HepG2 (cell line): ENCODE results near the gene JUND. TPM values are rescaled to one million over a fixed set of nuclear protein-coding genes. Genes with fewer than 3 reads are reported as not detected.

Source experiments
- DR1 ChIP-seq: sonication (generic); formaldehyde crosslinking; IDR thresholded peaks from 2 replicates; pipeline ENCODE4 v1.8.0; 2021; ENCODE audit warnings: mild to moderate bottlenecking, missing genetic modification reagents, inconsistent platforms
- ELF4 ChIP-seq: sonication (generic); formaldehyde crosslinking; IDR thresholded peaks from 2 replicates; pipeline ENCODE4 v1.5.0; 2020; ENCODE audit warnings: missing genetic modification reagents, mild to moderate bottlenecking, moderate library complexity, borderline replicate concordance
- JUND ChIP-seq: sonication (generic); formaldehyde crosslinking; IDR thresholded peaks from 2 replicates; pipeline ENCODE4 v1.8.0; 2022; ENCODE audit warnings: mild to moderate bottlenecking, missing genetic modification reagents
- KMT2A ChIP-seq: sonication (generic); formaldehyde crosslinking; IDR thresholded peaks from 2 replicates; pipeline ENCODE4 v1.4.0; 2020; ENCODE audit warnings: missing genetic modification reagents
- NFRKB ChIP-seq: fragments of 450-650 bp; IDR thresholded peaks from 2 replicates; pipeline ENCODE4 v1.6.1; 2017
- SALL1 ChIP-seq: sonication (generic); formaldehyde crosslinking; IDR thresholded peaks from 2 replicates; pipeline ENCODE4 v1.8.0; 2022; ENCODE audit warnings: mild to moderate bottlenecking, missing genetic modification reagents
- SP4 ChIP-seq: sonication (generic); formaldehyde crosslinking; IDR thresholded peaks from 2 replicates; pipeline ENCODE4 v1.8.1; 2023; ENCODE audit warnings: mild to moderate bottlenecking, missing genetic modification reagents
- TARDBP ChIP-seq: sonication (generic); formaldehyde crosslinking; IDR thresholded peaks from 2 replicates; pipeline ENCODE4 v1.8.0; 2022; ENCODE audit warnings: mild to moderate bottlenecking, missing genetic modification reagents
- TRIM24 ChIP-seq: sonication (generic); formaldehyde crosslinking; IDR thresholded peaks from 2 replicates; pipeline ENCODE4 v1.8.0; 2022; ENCODE audit warnings: mild to moderate bottlenecking, missing genetic modification reagents
- ZBTB21 ChIP-seq: sonication (generic); formaldehyde crosslinking; IDR thresholded peaks from 2 replicates; pipeline ENCODE4 v1.4.0; 2020; ENCODE audit warnings: missing genetic modification reagents
- ZKSCAN8 ChIP-seq: IDR thresholded peaks from 2 replicates; pipeline ENCODE4 v1.6.1; 2016; ENCODE audit warnings: borderline replicate concordance, missing genetic modification reagents, missing compliant biosample characterization
- ZMYM3 ChIP-seq: sonication (generic); formaldehyde crosslinking; IDR thresholded peaks from 2 replicates; pipeline ENCODE4 v1.5.1; 2020; ENCODE audit warnings: mild to moderate bottlenecking, missing genetic modification reagents
- ZNF496 ChIP-seq: sonication (generic); formaldehyde crosslinking; IDR thresholded peaks from 2 replicates; pipeline ENCODE4 v1.8.1; 2023; ENCODE audit warnings: mild to moderate bottlenecking, moderate library complexity, missing genetic modification reagents; ENCODE audit not compliant: insufficient replicate concordance
- ZNF563 ChIP-seq: sonication (generic); formaldehyde crosslinking; IDR thresholded peaks from 2 replicates; pipeline ENCODE4 v1.8.0; 2022; ENCODE audit warnings: mild to moderate bottlenecking, moderate library complexity, missing genetic modification reagents
- ZNF644 ChIP-seq: IDR thresholded peaks from 2 replicates; pipeline ENCODE4 v1.6.1; 2016; ENCODE audit warnings: low read depth
- ZNF652 ChIP-seq: IDR thresholded peaks from 2 replicates; pipeline ENCODE4 v1.6.1; 2016; ENCODE audit warnings: low read depth, borderline replicate concordance
- ZNF678 ChIP-seq: sonication (generic); formaldehyde crosslinking; IDR thresholded peaks from 2 replicates; pipeline ENCODE4 v1.4.0; 2020; ENCODE audit warnings: mild to moderate bottlenecking, missing genetic modification reagents
- ZNF709 ChIP-seq: sonication (generic); formaldehyde crosslinking; IDR thresholded peaks from 2 replicates; pipeline ENCODE4 v1.5.0; 2020; ENCODE audit warnings: mild to moderate bottlenecking, missing genetic modification reagents
- polyA plus RNA-seq, 8 experiments: library from polyadenylated mRNA; depleted of rRNA in 3 of 8; stranded (reverse) in 7 of 8; unstranded in 1 of 8; fragments of >200 nt; fragmentation: Illumina TruSeq in 4 of 8; extraction: Trizol in 4 of 8; gene quantifications; 2 replicates each; pipeline versions ENCODE4 v1.2.1 to v1.2.3, GENCODE V29; 2011 to 2016; ENCODE audit warnings: low read depth in 4 of 8, missing spikeins in 1 of 8, mixed read lengths in 1 of 8; ENCODE audit not compliant: insufficient read depth in 1 of 8
- total RNA-seq, 5 experiments: library from RNA; depleted of rRNA; stranded (reverse); fragments of >200 nt; fragmentation: Illumina TruSeq; extraction: Trizol; gene quantifications; 2 replicates each; pipeline ENCODE4 v1.2.3, GENCODE V29; 2016; ENCODE audit warnings: low read depth in 1 of 5
- TF ChIP-seq, protein P1 (sequence below): sonication (generic); formaldehyde crosslinking; IDR thresholded peaks from 2 replicates; pipeline ENCODE4 v1.8.0; 2022; ENCODE audit warnings: missing genetic modification reagents, mild to moderate bottlenecking, moderate library complexity, borderline replicate concordance
- TF ChIP-seq, protein P2 (sequence below): sonication (generic); formaldehyde crosslinking; IDR thresholded peaks from 2 replicates; pipeline ENCODE4 v1.8.0; 2022; ENCODE audit warnings: mild to moderate bottlenecking, missing genetic modification reagents, moderate library complexity
- TF ChIP-seq, protein P3 (sequence below): sonication (generic); formaldehyde crosslinking; IDR thresholded peaks from 2 replicates; pipeline ENCODE4 v1.8.0; 2022; ENCODE audit warnings: missing genetic modification reagents, low read depth, mild to moderate bottlenecking, borderline replicate concordance
- TF ChIP-seq, protein P4 (sequence below): sonication (generic); formaldehyde crosslinking; IDR thresholded peaks from 2 replicates; pipeline ENCODE4 v1.8.0; 2022; ENCODE audit warnings: mild to moderate bottlenecking, missing genetic modification reagents, moderate library complexity
- TF ChIP-seq, protein P5 (sequence below): sonication (generic); formaldehyde crosslinking; IDR thresholded peaks from 2 replicates; pipeline ENCODE4 v1.4.0; 2020; ENCODE audit warnings: missing genetic modification reagents, mild to moderate bottlenecking, borderline replicate concordance

The JUND gene
- total and polyA plus RNA-seq, 2 of the 13 experiments (the other 11 are each of a cell fraction or from before 2014, with no cell fraction given), result 41.2 to 59.8 TPM

DNA sequence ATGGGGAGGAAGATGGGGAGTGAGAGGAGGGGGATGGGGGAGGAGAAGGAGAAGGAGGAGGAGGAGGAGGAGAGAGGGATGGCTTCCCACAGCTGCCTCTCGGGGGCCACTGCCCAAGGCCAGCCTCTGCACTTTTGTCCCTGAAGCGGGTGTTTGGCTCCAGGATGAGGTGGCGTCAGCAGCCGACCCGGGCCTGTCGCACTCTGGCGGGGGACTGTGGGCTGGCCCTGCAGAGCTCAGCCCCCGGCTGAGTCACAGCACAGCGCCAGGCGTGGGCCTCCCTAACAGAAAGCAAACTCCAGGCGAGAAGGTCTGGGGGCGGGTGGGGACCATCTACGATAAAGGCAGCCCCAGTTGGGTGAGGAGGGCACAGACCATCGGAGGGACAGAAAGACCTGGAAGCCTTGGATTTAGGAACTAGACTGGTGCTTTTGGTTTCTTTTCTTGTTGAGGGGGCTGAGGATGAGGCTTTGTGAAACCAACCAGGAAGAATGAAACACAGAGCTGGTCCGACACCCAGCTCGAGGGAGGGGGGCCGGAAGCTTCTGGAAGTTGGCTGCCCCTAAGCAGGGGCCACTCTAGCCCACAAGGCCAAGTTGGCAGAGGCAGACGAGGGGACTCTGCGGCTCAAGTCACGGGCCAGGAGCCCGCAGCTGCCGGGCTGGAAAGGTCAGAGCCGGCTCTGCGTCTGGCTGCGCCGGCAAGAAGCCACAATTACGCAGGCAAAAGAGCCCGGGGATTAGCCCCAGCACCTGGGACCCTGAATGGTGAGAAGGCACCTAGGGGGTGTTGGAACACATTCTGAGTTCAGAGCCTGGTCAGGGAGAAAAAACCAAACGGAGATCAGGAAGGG, 23.3 kb upstream of the JUND start (continued):
- TF ChIP-seq ELF4 (CRISPR knock-in tag) (peak; percentile 70; the same call in 1 of the 2 replicates), ZNF652 (CRISPR knock-in tag) (no peak), ZBTB21 (no peak), ZNF644 (CRISPR knock-in tag) (no peak), KMT2A (peak; percentile 54; the same call in 1 of the 2 replicates), JUND (CRISPR knock-in tag) (peak; percentile 83), TARDBP (CRISPR knock-in tag) (peak; percentile 79; the same call in 1 of the 2 replicates), ZNF496 (no peak), NFRKB (no peak), ZNF678 (no peak), ZNF563 (CRISPR knock-in tag) (peak; percentile 69), ZMYM3 (CRISPR knock-in tag) (peak; percentile 91), TRIM24 (CRISPR knock-in tag) (no peak), ZKSCAN8 (CRISPR knock-in tag) (0 out of 2 replicates have a peak, but pooled peaks have one; percentile 56), SP4 (CRISPR knock-in tag) (no peak), SALL1 (CRISPR knock-in tag) (peak; percentile 80), DR1 (CRISPR knock-in tag) (no peak), ZNF709 (peak; percentile 51; the same call in 1 of the 2 replicates)
- TF ChIP-seq, protein P1, sequence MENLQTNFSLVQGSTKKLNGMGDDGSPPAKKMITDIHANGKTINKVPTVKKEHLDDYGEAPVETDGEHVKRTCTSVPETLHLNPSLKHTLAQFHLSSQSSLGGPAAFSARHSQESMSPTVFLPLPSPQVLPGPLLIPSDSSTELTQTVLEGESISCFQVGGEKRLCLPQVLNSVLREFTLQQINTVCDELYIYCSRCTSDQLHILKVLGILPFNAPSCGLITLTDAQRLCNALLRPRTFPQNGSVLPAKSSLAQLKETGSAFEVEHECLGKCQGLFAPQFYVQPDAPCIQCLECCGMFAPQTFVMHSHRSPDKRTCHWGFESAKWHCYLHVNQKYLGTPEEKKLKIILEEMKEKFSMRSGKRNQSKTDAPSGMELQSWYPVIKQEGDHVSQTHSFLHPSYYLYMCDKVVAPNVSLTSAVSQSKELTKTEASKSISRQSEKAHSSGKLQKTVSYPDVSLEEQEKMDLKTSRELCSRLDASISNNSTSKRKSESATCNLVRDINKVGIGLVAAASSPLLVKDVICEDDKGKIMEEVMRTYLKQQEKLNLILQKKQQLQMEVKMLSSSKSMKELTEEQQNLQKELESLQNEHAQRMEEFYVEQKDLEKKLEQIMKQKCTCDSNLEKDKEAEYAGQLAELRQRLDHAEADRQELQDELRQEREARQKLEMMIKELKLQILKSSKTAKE (CRISPR knock-in tag), result peak; percentile 67; the same call in 1 of the 2 replicates
- TF ChIP-seq, protein P2, sequence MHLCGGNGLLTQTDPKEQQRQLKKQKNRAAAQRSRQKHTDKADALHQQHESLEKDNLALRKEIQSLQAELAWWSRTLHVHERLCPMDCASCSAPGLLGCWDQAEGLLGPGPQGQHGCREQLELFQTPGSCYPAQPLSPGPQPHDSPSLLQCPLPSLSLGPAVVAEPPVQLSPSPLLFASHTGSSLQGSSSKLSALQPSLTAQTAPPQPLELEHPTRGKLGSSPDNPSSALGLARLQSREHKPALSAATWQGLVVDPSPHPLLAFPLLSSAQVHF (CRISPR knock-in tag), result no peak; the same call in 1 of the 2 replicates
- TF ChIP-seq, protein P3, sequence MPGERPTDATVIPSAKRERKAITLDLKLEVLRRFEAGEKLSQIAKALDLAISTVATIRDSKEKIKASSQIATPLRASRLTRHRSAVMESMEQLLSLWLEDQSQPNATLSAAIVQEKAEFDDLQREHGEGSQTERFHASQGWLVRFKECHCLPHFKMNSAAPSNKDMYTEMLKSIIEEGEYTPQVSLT (CRISPR knock-in tag), result no peak
- TF ChIP-seq, protein P4, sequence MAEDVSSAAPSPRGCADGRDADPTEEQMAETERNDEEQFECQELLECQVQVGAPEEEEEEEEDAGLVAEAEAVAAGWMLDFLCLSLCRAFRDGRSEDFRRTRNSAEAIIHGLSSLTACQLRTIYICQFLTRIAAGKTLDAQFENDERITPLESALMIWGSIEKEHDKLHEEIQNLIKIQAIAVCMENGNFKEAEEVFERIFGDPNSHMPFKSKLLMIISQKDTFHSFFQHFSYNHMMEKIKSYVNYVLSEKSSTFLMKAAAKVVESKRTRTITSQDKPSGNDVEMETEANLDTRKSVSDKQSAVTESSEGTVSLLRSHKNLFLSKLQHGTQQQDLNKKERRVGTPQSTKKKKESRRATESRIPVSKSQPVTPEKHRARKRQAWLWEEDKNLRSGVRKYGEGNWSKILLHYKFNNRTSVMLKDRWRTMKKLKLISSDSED (CRISPR knock-in tag), result no peak
- TF ChIP-seq, protein P5, sequence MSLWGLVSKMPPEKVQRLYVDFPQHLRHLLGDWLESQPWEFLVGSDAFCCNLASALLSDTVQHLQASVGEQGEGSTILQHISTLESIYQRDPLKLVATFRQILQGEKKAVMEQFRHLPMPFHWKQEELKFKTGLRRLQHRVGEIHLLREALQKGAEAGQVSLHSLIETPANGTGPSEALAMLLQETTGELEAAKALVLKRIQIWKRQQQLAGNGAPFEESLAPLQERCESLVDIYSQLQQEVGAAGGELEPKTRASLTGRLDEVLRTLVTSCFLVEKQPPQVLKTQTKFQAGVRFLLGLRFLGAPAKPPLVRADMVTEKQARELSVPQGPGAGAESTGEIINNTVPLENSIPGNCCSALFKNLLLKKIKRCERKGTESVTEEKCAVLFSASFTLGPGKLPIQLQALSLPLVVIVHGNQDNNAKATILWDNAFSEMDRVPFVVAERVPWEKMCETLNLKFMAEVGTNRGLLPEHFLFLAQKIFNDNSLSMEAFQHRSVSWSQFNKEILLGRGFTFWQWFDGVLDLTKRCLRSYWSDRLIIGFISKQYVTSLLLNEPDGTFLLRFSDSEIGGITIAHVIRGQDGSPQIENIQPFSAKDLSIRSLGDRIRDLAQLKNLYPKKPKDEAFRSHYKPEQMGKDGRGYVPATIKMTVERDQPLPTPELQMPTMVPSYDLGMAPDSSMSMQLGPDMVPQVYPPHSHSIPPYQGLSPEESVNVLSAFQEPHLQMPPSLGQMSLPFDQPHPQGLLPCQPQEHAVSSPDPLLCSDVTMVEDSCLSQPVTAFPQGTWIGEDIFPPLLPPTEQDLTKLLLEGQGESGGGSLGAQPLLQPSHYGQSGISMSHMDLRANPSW (CRISPR knock-in tag), result no peak
